Brain pericyte (primary cell): ENCODE measurements around the gene ZNF165.
"Not testable (repeated sequence)": the region's sequence is repeated elsewhere in the genome, so short reads cannot be mapped to it uniquely, and the experiment has no call there.

Source experiments
- DNase-seq: peaks from one replicate; pipeline ENCODE4 v3.0.0-alpha.2; 2012; ENCODE audit warnings: low read depth, low spot score

ZNF165 gene

GRCh38 chr6:28080381-28080630 is at the start of gene ZNF165:
Gene ZNF165, plus strand, starts transcription at chr6:28080568. Its CDS starts 4,913 bp downstream, at chr6:28085481.
- not testable (repeated sequence) for DNase-seq

DNA sequence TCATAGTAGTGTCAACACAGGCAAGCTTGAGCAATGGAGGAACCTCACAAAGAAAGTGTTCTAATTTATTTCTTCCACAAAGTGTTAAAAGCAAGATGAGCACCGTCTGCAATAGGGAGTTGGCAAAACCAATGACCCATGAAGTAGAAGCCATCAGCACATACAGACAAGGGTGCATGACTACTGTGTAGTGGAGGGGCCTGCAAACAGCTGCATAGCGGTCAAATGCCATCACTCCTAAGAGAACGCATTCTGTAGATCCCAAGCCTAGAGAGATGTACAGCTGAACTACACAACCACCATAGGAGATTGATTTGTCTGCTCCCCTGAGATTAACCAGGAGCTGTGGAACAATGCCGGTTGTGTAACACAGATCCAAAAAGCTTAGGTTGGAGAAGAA is 26.8 kb upstream of the ZNF165 start:
- no peak for DNase-seq

GRCh38 chr6:28060405-28060804 is 20.0 kb upstream of the ZNF165 start:
- no peak for DNase-seq

DNA sequence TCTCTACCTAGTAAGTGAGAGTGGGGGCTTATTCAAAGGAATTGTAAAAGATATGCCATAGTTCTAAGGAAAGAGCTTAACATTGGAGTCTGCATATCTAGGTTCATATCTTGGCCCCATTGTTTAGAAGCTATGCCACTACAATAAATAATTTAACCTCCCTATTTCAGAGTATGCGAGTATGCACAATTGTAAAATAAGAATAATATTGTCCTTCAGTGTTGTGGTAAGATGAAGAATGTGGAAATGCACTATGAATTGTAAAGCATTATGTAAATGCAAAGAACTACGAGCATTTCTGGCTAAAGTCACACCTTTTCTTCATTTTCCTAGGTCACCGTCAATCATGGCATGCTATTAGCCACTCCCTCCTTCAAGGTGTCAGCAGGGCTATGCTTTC is 16.1 kb upstream of the ZNF165 start:
- no peak for DNase-seq

DNA sequence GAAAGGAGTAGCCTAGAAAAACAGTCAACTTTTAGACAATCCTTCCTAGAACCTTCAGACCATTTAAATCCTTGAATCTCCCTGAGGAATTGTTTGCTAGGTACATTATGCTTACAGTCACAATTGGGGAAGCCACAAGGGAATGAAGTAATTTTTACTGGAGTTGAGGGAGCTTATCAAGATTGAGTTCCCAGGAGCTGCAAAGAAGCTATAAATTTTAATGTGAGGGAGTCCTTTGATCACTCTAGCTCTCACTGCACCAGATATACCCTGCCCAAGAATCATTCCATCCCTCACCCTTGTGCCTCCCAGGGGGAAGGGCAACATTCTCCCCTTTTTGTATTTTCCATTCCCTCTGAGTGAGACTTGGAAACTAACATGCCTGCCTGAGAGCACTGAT is 12.3 kb upstream of the ZNF165 start:
- DNase-seq = no peak

DNA sequence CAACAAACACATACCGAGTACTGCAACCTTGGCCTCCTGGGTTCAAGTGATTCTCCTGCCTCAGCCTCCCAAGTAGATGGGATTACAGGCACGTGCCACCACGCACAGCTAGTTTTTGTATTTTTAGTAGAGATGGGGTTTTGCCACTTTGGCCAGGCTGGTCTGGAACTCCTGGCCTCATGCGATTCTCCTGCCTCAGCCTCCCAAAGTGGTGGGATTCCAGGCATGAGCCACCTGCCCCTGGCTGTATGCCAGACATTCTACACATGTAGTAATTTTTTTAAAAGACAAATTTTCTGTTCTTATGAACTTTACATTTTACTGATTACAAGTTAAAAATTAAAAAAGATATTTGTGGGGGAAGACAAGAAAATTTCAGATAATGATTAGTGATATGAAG is 9.4 kb upstream of the ZNF165 start:
- DNase-seq = not testable (repeated sequence)

DNA sequence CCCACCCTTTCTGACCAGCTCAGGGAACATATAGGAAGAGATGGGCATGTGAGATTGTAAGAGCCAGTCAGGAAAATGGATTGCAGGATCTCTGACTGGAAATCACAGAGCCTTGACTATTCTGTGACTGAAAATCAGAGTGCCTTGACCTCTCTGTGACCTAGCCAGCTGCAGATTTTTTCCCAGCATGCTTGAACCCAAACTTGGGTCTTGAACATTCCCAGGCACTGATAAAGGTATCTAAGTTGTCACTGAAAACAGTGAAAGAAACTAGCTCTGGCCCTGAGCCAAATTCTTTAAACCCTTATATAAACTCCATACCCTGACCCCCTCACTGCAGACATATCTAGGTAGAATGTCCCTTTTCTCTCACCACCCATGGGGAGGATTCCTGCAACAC is 2.3 kb upstream of the ZNF165 start:
- DNase-seq = no peak

- no peak for DNase-seq
Observed at GRCh38 chr6:28078836-28079235, 1.5 kb upstream of the ZNF165 start.

GRCh38 chr6:28080631-28081485 is 490 bp downstream of the ZNF165 start:
- DNase-seq = peak; percentile 95

- no peak for DNase-seq
Observed at GRCh38 chr6:28081486-28081751, 1.1 kb downstream of the ZNF165 start.

- no peak for DNase-seq
Observed at GRCh38 chr6:28082939-28083338, 2.6 kb downstream of the ZNF165 start.

- DNase-seq = no peak
Observed at GRCh38 chr6:28089054-28089453, 8.7 kb downstream of the ZNF165 start.

- DNase-seq = no peak
Observed at GRCh38 chr6:28090917-28091586, 10.7 kb downstream of the ZNF165 start.

DNA sequence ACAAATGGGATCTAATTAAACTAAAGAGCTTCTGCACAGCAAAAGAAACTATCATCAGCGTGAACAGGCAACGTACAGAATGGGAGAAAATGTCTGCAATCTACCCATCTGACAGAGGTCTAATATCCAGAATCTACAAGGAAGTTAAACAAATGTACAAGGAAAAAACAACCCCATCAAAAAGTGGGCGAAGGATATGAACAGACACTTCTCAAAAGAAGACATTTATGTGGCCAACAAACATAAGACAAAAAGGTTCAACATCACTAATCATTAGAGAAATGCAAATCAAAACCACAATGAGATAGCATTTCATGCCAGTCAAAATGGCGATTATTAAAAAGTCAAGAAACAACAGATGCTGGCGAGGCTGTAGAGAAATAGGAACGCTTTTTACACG is 21.9 kb downstream of the ZNF165 start:
- DNase-seq = not testable (repeated sequence)

DNA sequence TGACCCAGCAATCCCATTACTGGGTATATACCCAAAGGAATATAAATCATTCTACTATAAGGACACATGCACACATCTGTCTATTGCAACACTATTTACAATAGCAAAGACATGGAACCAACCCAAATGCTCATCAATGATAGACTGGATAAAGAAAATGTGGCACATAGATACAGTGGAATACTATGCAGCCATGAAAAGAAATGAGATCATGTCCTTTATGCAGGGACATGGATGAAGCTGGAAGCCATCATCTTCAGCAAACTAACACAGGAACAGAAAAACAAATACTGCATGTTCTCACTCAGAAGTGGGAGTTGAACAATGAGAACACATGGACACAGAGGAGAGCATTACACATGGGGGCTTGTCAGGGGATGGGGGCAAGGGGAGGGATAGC is 22.3 kb downstream of the ZNF165 start:
- not testable (repeated sequence) for DNase-seq

- peak; percentile 41 for DNase-seq
Observed at GRCh38 chr6:28104392-28105244, 24.2 kb downstream of the ZNF165 start.

GRCh38 chr6:28105245-28105639 is 24.9 kb downstream of the ZNF165 start:
- no peak for DNase-seq

DNA sequence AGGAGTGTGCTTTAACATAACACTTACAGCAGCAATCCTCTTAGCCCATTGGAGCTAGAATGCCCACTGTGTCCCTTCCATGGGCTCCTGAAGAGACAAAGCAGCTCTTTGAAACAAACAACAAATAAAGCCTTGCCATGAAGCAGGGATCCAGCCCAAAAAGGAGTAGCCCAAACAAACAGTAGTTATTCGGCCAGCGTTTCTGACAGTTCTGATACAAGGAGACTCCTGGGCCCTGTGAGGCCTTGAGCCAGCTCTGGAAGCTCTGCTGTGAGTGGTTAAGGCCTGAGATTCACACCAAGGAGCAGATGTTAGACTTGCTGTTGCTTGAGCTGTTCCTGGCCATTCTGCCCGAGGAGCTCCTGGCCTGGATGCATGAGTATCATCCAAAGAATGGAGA is 27.1 kb downstream of the ZNF165 start:
- no peak for DNase-seq

DNA sequence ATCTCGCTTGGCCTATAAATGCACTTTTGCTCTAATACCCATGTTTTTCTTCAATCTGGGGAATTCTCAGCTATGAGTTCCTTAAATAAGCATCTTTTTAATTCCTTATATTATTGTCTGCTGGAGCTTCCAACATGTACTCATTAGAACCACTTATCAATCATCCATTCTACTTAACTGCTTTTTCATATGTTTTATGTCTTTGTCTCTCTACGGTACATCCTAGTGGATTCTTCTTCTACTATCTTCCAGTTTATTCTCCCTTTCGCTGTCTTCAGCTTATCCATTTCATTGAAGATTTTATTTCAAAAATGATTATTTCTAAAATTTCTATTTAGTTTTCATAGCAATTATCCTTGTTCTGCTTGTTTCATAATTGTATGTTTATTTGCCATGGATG is 31.6 kb downstream of the ZNF165 start:
- DNase-seq = no peak

GRCh38 chr6:28115799-28116198 is 35.4 kb downstream of the ZNF165 start:
- DNase-seq = no peak

DNA sequence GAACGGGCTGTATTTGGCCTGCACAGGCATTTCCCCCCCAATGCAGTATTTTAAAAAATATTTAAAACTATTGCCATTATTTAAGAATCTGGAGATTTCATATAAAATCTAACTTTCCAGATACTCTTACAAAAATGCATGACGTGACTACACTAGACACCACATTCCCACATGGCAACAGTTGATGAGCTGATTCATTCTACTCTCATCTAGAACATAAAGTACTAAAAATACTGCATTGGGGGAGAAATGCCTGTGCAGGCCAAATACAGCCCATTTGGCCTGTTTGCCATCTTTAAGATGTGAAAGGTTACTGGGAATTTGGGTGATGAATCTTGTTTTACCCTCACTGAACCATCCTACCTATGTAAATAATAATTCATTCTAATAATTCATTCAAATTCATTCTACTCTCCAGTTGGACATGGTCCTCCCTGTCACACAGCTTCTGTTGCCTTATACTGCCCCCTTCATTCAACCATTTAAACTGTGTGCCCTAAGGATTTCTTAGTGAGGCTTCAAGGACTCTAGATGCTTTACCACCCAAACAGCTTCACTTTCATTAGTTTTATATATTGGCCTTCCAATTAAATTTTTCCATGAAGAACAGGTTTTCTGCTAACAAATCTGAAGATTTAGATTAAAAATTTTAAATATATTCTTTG is 37.1 kb downstream of the ZNF165 start:
- DNase-seq = no peak

GRCh38 chr6:28118217-28118616 is 37.8 kb downstream of the ZNF165 start:
- DNase-seq = no peak
